GM23338 (cell line): ENCODE data around the gene RBP3. TPM values are rescaled to one million over a fixed set of nuclear protein-coding genes. Genes with fewer than 3 reads are reported as not detected.

Source experiments
- ATAC-seq: fragments of 200-7000 bp; cut with Tn5 transposase; 3 replicates; pipeline ENCODE4 v1.9.1; 2020
- DNase-seq: peaks from one replicate; pipeline ENCODE4 v3.0.0-alpha.2; 2015; ENCODE audit warnings: low spot score
- H2AFZ ChIP-seq: fragments of 200-600 bp; sonication (generic); 2 replicates; pipeline ENCODE4 v1.8.0; 2016; ENCODE audit warnings: antibody characterized with exemption, mild to moderate bottlenecking, moderate library complexity
- H3F3A ChIP-seq: fragments of 200-600 bp; sonication (generic); replicated peaks from 2 replicates; pipeline ENCODE4 v1.8.0; 2017; ENCODE audit warnings: antibody characterized with exemption, mixed run types, low read depth
- H3K27ac ChIP-seq: fragments of 200-600 bp; sonication (generic); 2 replicates; pipeline ENCODE4 v1.6.1; 2016; ENCODE audit warnings: low read depth
- H3K27me3 ChIP-seq: fragments of 200-600 bp; sonication (generic); 2 replicates; pipeline ENCODE4 v1.8.0; 2016; ENCODE audit warnings: mild to moderate bottlenecking, mixed run types, moderate library complexity; ENCODE audit not compliant: insufficient read depth
- H3K36me3 ChIP-seq: fragments of 200-600 bp; sonication (generic); 2 replicates; pipeline ENCODE4 v1.8.0; 2016; ENCODE audit warnings: mild to moderate bottlenecking; ENCODE audit not compliant: insufficient read depth
- H3K4me1 ChIP-seq: fragments of 200-600 bp; sonication (generic); 2 replicates; pipeline ENCODE4 v1.8.0; 2016; ENCODE audit warnings: mild to moderate bottlenecking, moderate library complexity; ENCODE audit not compliant: insufficient read depth
- H3K4me2 ChIP-seq: fragments of 200-600 bp; sonication (generic); 2 replicates; pipeline ENCODE4 v1.7.1; 2017; ENCODE audit warnings: mixed run types
- H3K4me3 ChIP-seq: fragments of 200-600 bp; sonication (generic); 2 replicates; pipeline ENCODE4 v1.6.1; 2016; ENCODE audit warnings: mixed run types
- H3K79me2 ChIP-seq: fragments of 200-600 bp; sonication (generic); replicated peaks from 2 replicates; pipeline ENCODE4 v1.8.0; 2017; ENCODE audit warnings: mild to moderate bottlenecking; ENCODE audit not compliant: insufficient read depth
- H3K9me2 ChIP-seq: fragments of 200-600 bp; sonication (generic); 2 replicates; pipeline ENCODE4 v1.8.0; 2017; ENCODE audit not compliant: insufficient read depth
- H4K20me1 ChIP-seq: fragments of 200-600 bp; sonication (generic); replicated peaks from 2 replicates; pipeline ENCODE4 v1.8.0; 2017; ENCODE audit warnings: mild to moderate bottlenecking; ENCODE audit not compliant: insufficient read depth
- H3K27ac Mint-ChIP-seq: 2 replicates; pipeline ENCODE4 v1.8.0; 2020; ENCODE audit warnings: inconsistent platforms, mild to moderate bottlenecking, moderate library complexity, mixed read lengths
- H3K27me3 Mint-ChIP-seq: 3 replicates; pipeline ENCODE4 v1.8.0; 2022; ENCODE audit warnings: low read depth, mild to moderate bottlenecking, moderate library complexity, mixed read lengths, inconsistent platforms; ENCODE audit not compliant: insufficient read depth, poor library complexity
- H3K36me3 Mint-ChIP-seq: 3 replicates; pipeline ENCODE4 v1.8.0; 2021; ENCODE audit warnings: low read depth, mild to moderate bottlenecking, inconsistent platforms, moderate library complexity, mixed read lengths
- H3K4me1 Mint-ChIP-seq: 3 replicates; pipeline ENCODE4 v1.8.0; 2020; ENCODE audit warnings: mild to moderate bottlenecking, inconsistent platforms, mixed read lengths
- H3K4me3 Mint-ChIP-seq: 3 replicates; pipeline ENCODE4 v1.8.0; 2021; ENCODE audit warnings: moderate library complexity, mild to moderate bottlenecking, inconsistent platforms, mixed read lengths
- H3K9me3 Mint-ChIP-seq: 3 replicates; pipeline ENCODE4 v1.8.0; 2020; ENCODE audit warnings: moderate library complexity, mild to moderate bottlenecking, inconsistent platforms, mixed read lengths
- CREB1 ChIP-seq: fragments of 250-450 bp; sonication (Bioruptor Pico); IDR thresholded peaks from 2 replicates; pipeline ENCODE4 v1.5.0; 2020; ENCODE audit warnings: low read depth, mild to moderate bottlenecking, moderate library complexity
- EZH2 ChIP-seq: fragments of 200-600 bp; sonication (generic); IDR thresholded peaks from one replicate; pipeline ENCODE4 v1.8.0; 2017; ENCODE audit warnings: antibody characterized with exemption, mild to moderate bottlenecking, low read depth; ENCODE audit not compliant: unreplicated experiment
- NANOG ChIP-seq: IDR thresholded peaks from 2 replicates; pipeline ENCODE4 v1.6.1; 2016; ENCODE audit warnings: antibody characterized with exemption, borderline replicate concordance
- POLR2AphosphoS5 ChIP-seq: IDR thresholded peaks from 2 replicates; pipeline ENCODE4 v1.6.1; 2016; ENCODE audit warnings: antibody characterized with exemption, low read depth
- STAT1 ChIP-seq: IDR thresholded peaks from one replicate; pipeline ENCODE4 v1.6.1; 2016; ENCODE audit warnings: antibody characterized with exemption; ENCODE audit not compliant: unreplicated experiment
- ZNF331 ChIP-seq: fragments of 250-450 bp; sonication (Bioruptor Pico); IDR thresholded peaks from 2 replicates; pipeline ENCODE4 v1.5.0; 2020; ENCODE audit warnings: low read depth, mild to moderate bottlenecking, moderate library complexity
- ZNF462 ChIP-seq: fragments of 250-450 bp; sonication (Bioruptor Pico); IDR thresholded peaks from 2 replicates; pipeline ENCODE4 v1.5.0; 2020; ENCODE audit warnings: mild to moderate bottlenecking, moderate library complexity
- polyA plus RNA-seq: library from polyadenylated mRNA; unstranded; fragments of >200 nt; fragmentation: Nextera tagmentation; extraction: Ambion mirVana; gene quantifications from 2 replicates; pipeline ENCODE4 v1.2.1, GENCODE V29; 2016
- total RNA-seq: library from RNA; depleted of rRNA; stranded (reverse); fragments of >200 nt; shearing (Covaris generic); gene quantifications from 2 replicates; pipeline ENCODE4 v1.2.3, GENCODE V29; 2014

Gene RBP3
- total and polyA plus RNA-seq, 2 experiments from 2014 or later: not detected

GRCh38 chr10:47372726-47373125 is 24.6 kb downstream of the RBP3 start (continued):
- TF ChIP-seq ZNF462 (CRISPR knock-in tag) (no peak), CREB1 (no peak), POLR2AphosphoS5 (no peak), NANOG (no peak), STAT1 (no peak)

GRCh38 chr10:47374611-47375536 is 26.7 kb downstream of the RBP3 start:
- DNase-seq (no peak), ATAC-seq (no peak)
- H3K4me3 Mint-ChIP-seq: no peak overlapping the region

More at GRCh38 chr10:47374611-47375536, 26.7 kb downstream of the RBP3 start:
- H3K4me3 ChIP-seq: no peak overlapping the region
- H3K79me2 ChIP-seq: no peaks in the 10 kb centered on the region
- H3K9me2 ChIP-seq: no peaks in the 10 kb centered on the region
- Mint-ChIP-seq H3K4me1 (peaks cover 33% of the 10 kb centered on the region), H3K9me3 (no peaks in the 10 kb centered on the region), H3K27me3 (peaks cover 2% of the 10 kb centered on the region), H3K36me3 (no peaks in the 10 kb centered on the region; the same call in 1 of the 3 replicates), H3K27ac (no peak overlapping the region)
- peaks cover 13% of the 10 kb centered on the region for H3K4me1 ChIP-seq
- H4K20me1 ChIP-seq: no peaks in the 10 kb centered on the region
- no peaks in the 10 kb centered on the region for H3K36me3 ChIP-seq
- no peak overlapping the region for H3K27ac ChIP-seq
- TF ChIP-seq CREB1: no peak
- no peak for TF ChIP-seq STAT1
- no peak for TF ChIP-seq EZH2
- no peak for TF ChIP-seq ZNF331 (CRISPR knock-in tag)
- no peak for TF ChIP-seq ZNF462 (CRISPR knock-in tag)
- no peak for TF ChIP-seq NANOG
- TF ChIP-seq POLR2AphosphoS5: no peak
- no peaks in the 10 kb centered on the region for H3F3A ChIP-seq
- no peak overlapping the region for H2AFZ ChIP-seq
- H3K27me3 ChIP-seq: no peaks in the 10 kb centered on the region
- no peak overlapping the region for H3K4me2 ChIP-seq
